Right renal pelvis (tissue), 4 donors: ENCODE results near the gene DBNL. TPM values are rescaled to one million over a fixed set of nuclear protein-coding genes. Genes with fewer than 3 reads are reported as not detected.
"Not testable (repeated sequence)": the region's sequence is repeated elsewhere in the genome, so short reads cannot be mapped to it uniquely, and the experiment has no call there.

Source experiments
- DNase-seq, 4 donors: peaks; one replicate each; pipeline ENCODE4 v3.0.0-alpha.2; 2013; ENCODE audit warnings: low read depth in 4 of 4, low spot score in 3 of 4, missing footprints in 1 of 4
- polyA plus RNA-seq, 4 donors: library from polyadenylated mRNA; unstranded; fragments of 120-200 nt; gene quantifications; one replicate each; pipeline ENCODE4 v1.2.1, GENCODE V29; 2013; ENCODE audit not compliant: insufficient read length in 4 of 4

DBNL gene
- 10 to 100 TPM; 61.2 to 76.0 (median 67.0) TPM for polyA plus RNA-seq

DNA sequence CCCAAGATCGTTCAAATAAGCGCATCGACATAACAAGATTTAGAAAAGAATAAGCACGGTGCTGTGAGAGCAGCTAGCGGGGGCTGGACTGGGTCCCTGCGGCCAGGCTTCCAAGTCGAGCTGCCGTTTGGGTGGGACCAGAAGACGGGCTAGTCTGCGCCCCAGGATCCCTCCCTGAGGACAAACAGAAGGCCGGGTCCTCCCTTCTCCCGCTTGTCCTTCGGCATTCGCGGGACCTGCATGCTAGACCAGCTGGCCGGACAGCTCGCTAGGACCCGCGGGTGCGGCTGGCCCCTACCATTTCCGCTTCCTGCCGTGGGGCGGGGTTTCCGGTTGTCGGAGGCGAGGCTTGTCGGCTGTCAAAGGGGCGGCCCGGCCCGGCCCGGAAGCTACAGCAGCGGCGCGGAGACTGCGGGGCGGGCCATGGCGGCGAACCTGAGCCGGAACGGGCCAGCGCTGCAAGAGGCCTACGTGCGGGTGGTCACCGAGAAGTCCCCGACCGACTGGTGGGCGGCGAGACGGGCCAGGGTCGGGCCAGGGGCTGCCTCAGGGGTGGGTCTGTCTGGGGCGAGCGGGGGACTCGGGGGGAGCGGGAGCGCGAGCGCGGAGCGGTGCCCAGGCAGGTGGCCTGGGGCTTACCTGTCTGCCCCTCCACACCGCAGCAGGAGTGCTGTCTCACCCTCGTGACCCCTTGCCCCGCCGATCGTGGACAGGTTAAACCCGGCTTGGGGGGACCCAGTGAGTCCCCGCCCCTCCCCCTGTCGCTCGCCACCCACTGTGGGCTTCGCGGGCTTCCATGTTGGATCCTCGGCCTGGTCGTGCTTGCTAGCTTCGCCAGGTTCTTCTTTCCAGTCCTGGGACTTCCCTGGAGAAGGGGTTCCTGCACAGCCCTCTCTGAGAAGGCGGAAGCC is at the start of gene DBNL:
Gene DBNL (plus strand): TSS at position 388 of the 911 bp plus-strand sequence. CDS start 36 bp downstream, at position 424.
- peak; percentile 76 to 80 (median 79) for DNase-seq

GRCh38 chr7:43997532-43997931 is 47.0 kb upstream of the DBNL start, which contains the start of gene SPDYE1:
Gene SPDYE1, plus strand, starts transcription at chr7:43997897. Its CDS starts 2,053 bp downstream, at chr7:43999950.
- DNase-seq: not testable (repeated sequence)

DNA sequence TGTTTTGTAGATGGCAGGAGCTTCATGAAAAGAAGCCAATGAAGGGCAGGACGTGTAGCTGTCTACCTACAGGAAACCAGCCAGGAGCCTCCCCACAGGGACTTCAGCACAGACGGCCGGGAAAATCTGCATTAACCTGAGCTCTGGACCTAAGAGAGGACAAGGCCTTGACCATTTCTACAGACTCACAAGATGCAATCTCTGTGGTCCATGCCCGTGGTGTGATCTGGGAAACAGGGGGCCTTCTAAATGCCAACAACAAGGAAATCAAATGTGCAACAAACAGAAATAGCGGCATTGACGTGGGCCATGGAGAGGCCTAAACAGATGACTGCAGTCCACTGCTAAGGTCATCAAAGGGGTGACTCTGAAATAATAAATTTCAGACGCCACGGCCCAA is 32.4 kb upstream of the DBNL start:
- not testable (repeated sequence) for DNase-seq

DNA sequence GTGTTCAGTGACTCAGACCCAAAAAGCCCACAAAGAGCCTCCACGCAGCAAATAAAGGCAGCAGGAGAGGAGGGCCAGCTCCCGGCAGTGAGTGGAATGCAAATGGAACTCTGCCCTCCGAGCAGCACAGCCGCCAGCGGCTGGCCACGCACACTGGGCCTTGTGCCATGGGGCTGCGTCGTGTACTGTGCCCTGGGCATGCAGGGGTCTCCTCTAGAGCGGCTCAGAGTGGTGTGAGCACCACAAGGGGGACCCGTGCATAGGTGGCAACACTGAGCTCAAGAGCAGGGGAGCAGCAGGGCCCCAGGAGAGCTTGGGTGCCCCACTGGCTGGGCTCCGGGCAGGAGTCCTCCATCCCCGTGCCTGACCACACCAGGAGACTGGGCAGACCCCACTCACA is 29.4 kb upstream of the DBNL start:
- DNase-seq: not testable (repeated sequence)

- peak; percentile 93 to 96 (median 94) for DNase-seq
Measured at GRCh38 chr7:44018857-44019807, 25.4 kb upstream of the DBNL start.

DNA sequence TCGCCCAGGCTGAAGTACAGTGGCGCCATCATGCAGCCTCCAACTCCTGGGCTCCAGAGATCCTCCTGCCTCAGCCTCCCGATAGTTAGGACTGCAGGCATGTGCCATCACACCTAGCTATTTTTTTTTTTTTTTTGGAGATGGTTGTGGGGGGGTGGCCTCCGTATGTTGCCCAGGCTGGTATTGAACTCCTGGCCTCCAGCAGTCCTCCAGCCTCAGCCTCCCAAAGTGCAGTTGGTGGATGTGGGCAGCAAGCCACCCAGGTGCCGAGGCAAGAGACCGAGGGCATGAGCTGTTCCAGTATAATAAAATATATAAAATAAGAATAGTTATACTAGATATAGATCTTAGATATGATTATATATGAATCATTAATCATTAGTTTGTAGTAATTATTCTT is 24.7 kb upstream of the DBNL start:
- DNase-seq: not testable (repeated sequence)

- not testable (repeated sequence) for DNase-seq
Measured at GRCh38 chr7:44022069-44022468, 22.4 kb upstream of the DBNL start.

DNA sequence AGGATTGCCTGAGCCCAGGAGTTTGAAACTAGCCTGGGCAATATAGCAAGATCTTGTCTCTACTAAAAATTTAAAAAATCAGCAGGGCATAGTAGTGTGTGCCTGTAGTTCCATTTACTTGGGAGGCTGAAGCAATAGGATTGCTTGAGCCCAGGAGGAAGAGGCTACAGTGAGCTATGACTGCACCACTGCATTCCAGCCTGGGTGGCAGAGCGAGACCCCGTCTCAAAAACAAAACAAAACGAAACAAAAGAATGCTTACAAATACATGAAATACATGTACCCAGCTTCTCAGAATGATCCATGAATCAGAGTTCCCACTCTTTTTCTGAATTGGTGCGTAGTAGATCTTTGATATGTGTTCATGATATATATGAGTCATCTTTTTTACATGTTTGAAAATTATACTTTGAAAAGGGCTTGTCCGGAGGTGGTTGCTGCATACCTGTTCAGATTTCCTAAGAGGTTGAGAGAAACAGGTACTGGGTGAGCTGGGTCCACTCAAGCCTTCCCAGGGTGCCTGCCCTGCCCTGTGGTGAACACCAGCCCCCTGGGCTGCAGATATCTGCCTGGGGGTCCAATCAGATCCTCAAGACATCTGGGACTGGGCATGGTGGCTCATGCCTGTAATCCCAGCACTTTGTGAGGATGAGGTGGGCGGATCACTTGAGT is 21.6 kb upstream of the DBNL start:
- DNase-seq: not testable (repeated sequence)

- not testable (repeated sequence) for DNase-seq
Measured at GRCh38 chr7:44029433-44029832, 15.1 kb upstream of the DBNL start.

DNA sequence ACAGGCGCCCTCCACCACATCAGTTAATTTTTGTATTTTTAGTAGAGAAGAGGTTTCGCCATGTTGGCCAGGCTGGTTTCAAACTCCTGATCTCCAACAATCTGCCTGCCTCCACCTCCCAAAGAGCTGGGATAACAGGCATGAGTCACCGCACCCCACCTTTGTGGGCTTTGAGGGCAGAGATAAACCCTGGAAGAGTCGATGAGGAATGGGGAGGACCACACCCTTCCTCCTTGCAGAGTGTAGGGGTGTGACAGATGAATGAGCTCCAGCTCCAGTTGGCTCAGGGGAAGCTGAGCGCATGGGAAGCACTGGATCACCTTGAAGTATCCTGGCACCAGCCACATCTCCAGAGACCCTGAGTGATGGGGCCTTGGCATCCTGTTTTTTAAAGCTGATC is 14.5 kb upstream of the DBNL start:
- DNase-seq: not testable (repeated sequence)

GRCh38 chr7:44031319-44031718 is 13.2 kb upstream of the DBNL start:
- not testable (repeated sequence) for DNase-seq

- not testable (repeated sequence) for DNase-seq
Measured at GRCh38 chr7:44032031-44032430, 12.5 kb upstream of the DBNL start.

GRCh38 chr7:44033971-44034844 is 10.3 kb upstream of the DBNL start:
- DNase-seq: not testable (repeated sequence)

DNA sequence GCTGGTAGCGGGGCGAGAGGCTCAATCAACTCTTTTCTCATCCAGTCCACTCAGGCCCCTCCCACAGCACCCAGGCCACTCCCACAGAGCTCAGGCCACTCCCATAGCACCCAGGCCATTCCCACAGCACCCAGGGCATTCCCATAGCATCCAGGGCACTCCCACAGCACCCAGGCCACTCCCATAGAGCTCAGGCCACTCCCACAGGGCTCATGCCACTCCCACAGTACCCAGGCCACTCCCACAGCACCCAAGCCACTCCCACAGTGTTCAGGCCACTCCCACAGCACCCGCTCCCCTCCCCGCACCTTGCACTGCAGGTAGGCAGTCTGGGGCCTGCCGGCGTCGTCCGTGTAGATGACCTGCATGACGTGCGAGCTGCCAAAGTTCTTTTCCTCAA is 8.1 kb upstream of the DBNL start:
- not testable (repeated sequence) for DNase-seq

DNA sequence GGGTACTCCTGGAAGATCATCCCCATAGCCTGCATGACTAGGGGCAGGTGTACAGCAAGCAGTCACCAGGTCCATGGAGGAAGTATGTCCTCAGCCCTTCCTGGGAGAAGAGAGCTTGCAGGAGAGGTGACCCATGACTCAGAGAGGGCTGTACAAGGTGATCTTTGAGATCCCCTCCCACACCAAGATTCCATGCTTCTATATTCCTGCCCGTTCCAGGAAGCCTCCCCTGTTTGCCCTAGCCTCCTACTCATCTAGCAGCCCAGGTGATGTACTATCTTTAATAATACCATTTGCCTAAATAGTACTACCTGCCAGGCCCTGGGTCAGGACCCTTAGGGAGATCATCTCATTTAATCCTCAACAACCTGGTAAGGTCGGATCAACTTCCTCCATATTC is 6.6 kb upstream of the DBNL start:
- DNase-seq: not testable (repeated sequence)

- not testable (repeated sequence) for DNase-seq
Measured at GRCh38 chr7:44038553-44038952, 5.9 kb upstream of the DBNL start.

DNA sequence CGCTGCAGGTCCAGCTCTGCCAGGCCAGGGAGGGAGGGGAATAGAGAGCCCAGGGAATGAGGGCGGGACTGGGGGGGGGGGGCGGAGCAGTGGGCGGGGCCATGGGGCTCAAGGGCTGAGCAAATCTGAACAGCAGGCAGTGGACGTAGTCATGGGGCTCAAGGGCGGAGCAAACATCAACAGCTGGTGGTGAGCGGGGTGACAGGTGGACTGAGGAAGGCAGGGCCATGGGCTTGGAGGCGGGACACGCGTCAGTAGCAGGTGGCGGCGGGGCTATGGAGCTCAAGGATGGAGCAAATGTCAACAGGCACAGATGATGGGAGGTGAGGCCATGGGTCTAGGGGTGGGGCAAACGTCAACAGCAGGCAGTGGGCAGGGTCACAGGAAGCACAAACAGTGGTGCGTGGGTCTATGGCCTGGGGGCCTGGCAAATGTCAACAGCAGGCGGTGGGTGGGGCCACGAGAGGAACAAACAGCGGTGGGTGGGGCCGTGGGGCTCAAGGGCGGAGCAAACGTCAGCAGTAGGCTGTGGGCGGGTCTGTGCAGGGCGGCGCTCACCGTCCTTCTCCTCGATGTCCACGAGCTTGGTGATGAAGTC is 5.4 kb upstream of the DBNL start:
- peak in 2 of 4 donors; percentile 43 to 53 for DNase-seq

GRCh38 chr7:44039800-44040492 is 4.6 kb upstream of the DBNL start:
- not testable (repeated sequence) for DNase-seq
